SK-N-MC (cell line): Measurements from ENCODE around the gene KCNN4.

ENCODE experiments used
- EZH2 ChIP-seq: fragments of 200-600 bp; sonication (generic); IDR thresholded peaks from one replicate; pipeline ENCODE4 v1.6.1; 2017; ENCODE audit warnings: antibody characterized with exemption
- POLR2AphosphoS5 ChIP-seq: IDR thresholded peaks from 2 replicates; pipeline ENCODE4 v1.6.1; 2012; ENCODE audit warnings: mild to moderate bottlenecking, low read depth, low read length, borderline replicate concordance

- TF ChIP-seq POLR2AphosphoS5 (no peak), EZH2 (no peak)
Measured at GRCh38 chr19:43748205-43748594, 32.6 kb downstream of the KCNN4 start.
